HEK293 (cell line): ENCODE data around the gene LAMC3.

ENCODE experiments used
- CTCF ChIA-PET: fragments of 350-600 bp; formaldehyde crosslinking; extraction: SDS; loops from one replicate; lab custom pipeline; 2021; ENCODE audit warnings: antibody characterized with exemption; lab: Yijun Ruan, JAX
- POLR2A ChIA-PET: fragments of 300-600 bp; formaldehyde crosslinking; extraction: SDS; loops from one replicate; lab custom pipeline; 2020; ENCODE audit warnings: antibody characterized with exemption, inconsistent platforms; lab: Yijun Ruan, JAX
- H3K27ac ChIP-seq: fragments of 200-500 bp; sonication (Bioruptor generic); 2 replicates; pipeline ENCODE4 v1.5.1; 2014; ENCODE audit warnings: low read depth, low read length, control low read depth, inconsistent platforms; ENCODE audit errors: extremely low read depth
- H3K36me3 ChIP-seq, 2 experiments: fragments of 200-500 bp in 1 of 2; sonication (Bioruptor generic) in 1 of 2; 1 replicate in 1 of 2; 2 replicates in 1 of 2; pipeline ENCODE4 v1.5.1; 2014 to 2017; ENCODE audit warnings: inconsistent platforms in 2 of 2, low read length in 2 of 2; ENCODE audit not compliant: control insufficient read depth in 2 of 2, insufficient read depth in 1 of 2
- H3K4me1 ChIP-seq: fragments of 200-500 bp; sonication (Bioruptor generic); 2 replicates; pipeline ENCODE4 v1.5.1; 2014; ENCODE audit warnings: mild to moderate bottlenecking, low read length, inconsistent platforms; ENCODE audit not compliant: control insufficient read depth, insufficient read depth
- H3K4me3 ChIP-seq: 2 replicates; pipeline ENCODE4 v1.5.1; 2011; ENCODE audit warnings: low read depth, mild to moderate bottlenecking, control low read depth, low read length, moderate library complexity
- H3K9me3 ChIP-seq: fragments of 200-500 bp; sonication (Bioruptor generic); 2 replicates; pipeline ENCODE4 v1.5.1; 2014; ENCODE audit warnings: low read depth, low read length, inconsistent platforms; ENCODE audit not compliant: control insufficient read depth, insufficient read depth
- BCL6B ChIP-seq: fragments of 450-650 bp; formaldehyde crosslinking; IDR thresholded peaks from 2 replicates; pipeline ENCODE4 v1.5.1; 2017; ENCODE audit warnings: missing biosample characterization, missing genetic modification characterization
- GLIS1 ChIP-seq: fragments of 450-650 bp; formaldehyde crosslinking; IDR thresholded peaks from 2 replicates; pipeline ENCODE4 v1.5.1; 2016; ENCODE audit warnings: missing biosample characterization, missing genetic modification characterization
- KLF9 ChIP-seq: fragments of 450-650 bp; formaldehyde crosslinking; IDR thresholded peaks from 2 replicates; pipeline ENCODE4 v1.5.1; 2016; ENCODE audit warnings: missing biosample characterization, missing genetic modification characterization, low read depth
- MYNN ChIP-seq: fragments of 450-650 bp; formaldehyde crosslinking; IDR thresholded peaks from 2 replicates; pipeline ENCODE4 v1.5.1; 2016; ENCODE audit warnings: missing biosample characterization, missing genetic modification characterization, borderline replicate concordance
- SCRT2 ChIP-seq: fragments of 450-650 bp; formaldehyde crosslinking; IDR thresholded peaks from 2 replicates; pipeline ENCODE4 v1.5.1; 2016; ENCODE audit warnings: missing biosample characterization, missing genetic modification characterization
- SETDB1 ChIP-seq: IDR thresholded peaks from one replicate; pipeline ENCODE4 v1.6.1; 2017; ENCODE audit warnings: mild to moderate bottlenecking, low read length, moderate library complexity, mixed read lengths; ENCODE audit not compliant: insufficient read length
- SP7 ChIP-seq: fragments of 450-650 bp; formaldehyde crosslinking; IDR thresholded peaks from 2 replicates; pipeline ENCODE4 v1.5.1; 2016; ENCODE audit warnings: missing biosample characterization, missing genetic modification characterization
- YY2 ChIP-seq: fragments of 450-650 bp; formaldehyde crosslinking; IDR thresholded peaks from 2 replicates; pipeline ENCODE4 v1.5.1; 2016; ENCODE audit warnings: missing biosample characterization, missing genetic modification characterization
- ZBTB21 ChIP-seq: fragments of 450-650 bp; formaldehyde crosslinking; IDR thresholded peaks from 2 replicates; pipeline ENCODE4 v1.5.1; 2017; ENCODE audit warnings: missing biosample characterization, missing genetic modification characterization
- ZBTB7A ChIP-seq: fragments of 450-650 bp; formaldehyde crosslinking; IDR thresholded peaks from 2 replicates; pipeline ENCODE4 v1.5.1; 2016; ENCODE audit warnings: low read depth, missing biosample characterization, missing genetic modification characterization
- ZFHX2 ChIP-seq: fragments of 450-650 bp; formaldehyde crosslinking; conservative IDR thresholded peaks from 2 replicates; pipeline ENCODE4 v1.5.1; 2016; ENCODE audit warnings: missing biosample characterization, missing genetic modification characterization
- ZNF132 ChIP-seq: fragments of 450-650 bp; formaldehyde crosslinking; IDR thresholded peaks from 2 replicates; pipeline ENCODE4 v1.5.1; 2017; ENCODE audit warnings: missing biosample characterization, missing genetic modification characterization, borderline replicate concordance
- ZNF174 ChIP-seq: fragments of 450-650 bp; formaldehyde crosslinking; IDR thresholded peaks from 2 replicates; pipeline ENCODE4 v1.5.0; 2017; ENCODE audit warnings: missing biosample characterization, mild to moderate bottlenecking, missing genetic modification characterization
- ZNF19 ChIP-seq: fragments of 450-650 bp; formaldehyde crosslinking; IDR thresholded peaks from 2 replicates; pipeline ENCODE4; 2016; ENCODE audit warnings: missing biosample characterization, missing genetic modification characterization, low read depth
- ZNF223 ChIP-seq: fragments of 450-650 bp; formaldehyde crosslinking; IDR thresholded peaks from 2 replicates; pipeline ENCODE4 v1.5.1; 2016; ENCODE audit warnings: missing biosample characterization, missing genetic modification characterization
- ZNF24 ChIP-seq: fragments of 450-650 bp; formaldehyde crosslinking; IDR thresholded peaks from 2 replicates; pipeline ENCODE4 v1.5.1; 2016; ENCODE audit warnings: missing biosample characterization, missing genetic modification characterization
- ZNF280D ChIP-seq: fragments of 450-650 bp; formaldehyde crosslinking; IDR thresholded peaks from 2 replicates; pipeline ENCODE4 v1.5.1; 2016; ENCODE audit warnings: missing biosample characterization, missing genetic modification characterization
- ZNF311 ChIP-seq: fragments of 450-650 bp; formaldehyde crosslinking; IDR thresholded peaks from 2 replicates; pipeline ENCODE4 v1.5.1; 2017; ENCODE audit warnings: missing biosample characterization, missing genetic modification characterization, borderline replicate concordance
- ZNF37A ChIP-seq: fragments of 450-650 bp; IDR thresholded peaks from 2 replicates; pipeline ENCODE4 v1.5.1; 2018; ENCODE audit warnings: missing biosample characterization, missing genetic modification characterization
- ZNF423 ChIP-seq: fragments of 450-650 bp; formaldehyde crosslinking; IDR thresholded peaks from 2 replicates; pipeline ENCODE4 v1.5.1; 2016; ENCODE audit warnings: missing biosample characterization, missing genetic modification characterization
- ZNF449 ChIP-seq: fragments of 450-650 bp; formaldehyde crosslinking; IDR thresholded peaks from 2 replicates; pipeline ENCODE4 v1.5.1; 2017; ENCODE audit warnings: missing biosample characterization, mild to moderate bottlenecking, missing genetic modification characterization, moderate library complexity
- ZNF521 ChIP-seq: fragments of 450-650 bp; formaldehyde crosslinking; IDR thresholded peaks from 2 replicates; pipeline ENCODE4 v1.5.1; 2017; ENCODE audit warnings: missing biosample characterization, mild to moderate bottlenecking, missing genetic modification characterization
- ZNF558 ChIP-seq: fragments of 450-650 bp; formaldehyde crosslinking; IDR thresholded peaks from 2 replicates; pipeline ENCODE4 v1.5.1; 2016; ENCODE audit warnings: missing biosample characterization, missing genetic modification characterization
- ZNF610 ChIP-seq: fragments of 450-650 bp; formaldehyde crosslinking; IDR thresholded peaks from 2 replicates; pipeline ENCODE4 v1.5.1; 2016; ENCODE audit warnings: missing biosample characterization, missing genetic modification characterization, borderline replicate concordance
- ZNF623 ChIP-seq: fragments of 450-650 bp; formaldehyde crosslinking; IDR thresholded peaks from 2 replicates; pipeline ENCODE4 v1.5.1; 2016; ENCODE audit warnings: missing biosample characterization, missing genetic modification characterization
- ZNF670 ChIP-seq: fragments of 450-650 bp; formaldehyde crosslinking; IDR thresholded peaks from 2 replicates; pipeline ENCODE4 v1.5.1; 2016; ENCODE audit warnings: missing biosample characterization, missing genetic modification characterization, low read depth
- TF ChIP-seq, protein P1 (sequence below): fragments of 450-650 bp; formaldehyde crosslinking; IDR thresholded peaks from 2 replicates; pipeline ENCODE4; 2016; ENCODE audit warnings: missing biosample characterization, missing genetic modification characterization
- TF ChIP-seq, protein P2 (sequence below): fragments of 450-650 bp; formaldehyde crosslinking; IDR thresholded peaks from 2 replicates; pipeline ENCODE4 v1.5.1; 2017; ENCODE audit warnings: missing biosample characterization, missing genetic modification characterization

Gene LAMC3

GRCh38 chr9:131125288-131126058 lies 116.5 kb downstream of the LAMC3 start, which contains the start of gene NUP214:
NUP214 (plus strand) TSS chr9:131125586; CDS start chr9:131125705, 119 bp downstream.
- ChIA-PET POLR2A (interaction anchor here (0.6 to 3.2 kb wide), 24 partner anchors 8 to 1167 kb away, joined by 3 to 61 read pairs (median 4); partner anchors contain the start of gene AIF1L), CTCF (interaction anchor here (0.6 to 1.3 kb wide), 11 partner anchors 16 to 540 kb away, joined by 3 to 6 read pairs (median 4); no protein-coding TSS in a partner anchor)
- peak within 1 kb of the TSS; percentile 28 for H3K27ac ChIP-seq
- H3K4me3 ChIP-seq = peak within 1 kb of the TSS; percentile 84
- H3K36me3 ChIP-seq = peaks cover 0 to 45% of the 10 kb centered on the region in 2 experiments; a peak in 1 of 3 replicates
- H3K4me1 ChIP-seq = no peaks in the 10 kb centered on the region
- H3K9me3 ChIP-seq = no peaks in the 10 kb centered on the region
- TF ChIP-seq BCL6B (no peak), ZNF670 (tag by site-specific recombination) (no peak), ZNF19 (tag by site-specific recombination) (no peak), ZNF423 (tag by site-specific recombination) (0 out of 2 replicates have a peak, but pooled peaks have one; percentile 29), ZNF311 (tag by site-specific recombination) (no peak), ZNF449 (tag by site-specific recombination) (no peak), ZNF610 (tag by site-specific recombination) (peak; percentile 96), ZNF37A (no peak), ZBTB7A (tag by site-specific recombination) (0 out of 2 replicates have a peak, but pooled peaks have one; percentile 51), MYNN (tag by site-specific recombination) (no peak), ZNF24 (peak; percentile 59), ZNF174 (tag by site-specific recombination) (no peak), ZNF223 (tag by site-specific recombination) (no peak), SETDB1 (no peak), SP7 (tag by site-specific recombination) (peak; percentile 81), ZNF280D (tag by site-specific recombination) (0 out of 2 replicates have a peak, but pooled peaks have one; percentile 21), YY2 (tag by site-specific recombination) (peak; percentile 77), KLF9 (tag by site-specific recombination) (peak; percentile 25; the same call in 1 of the 2 replicates), ZFHX2 (tag by site-specific recombination) (peak; percentile 97), ZNF521 (tag by site-specific recombination) (no peak), ZNF623 (tag by site-specific recombination) (no peak), GLIS1 (peak; percentile 74), SCRT2 (tag by site-specific recombination) (no peak), ZBTB21 (tag by site-specific recombination) (peak; percentile 98), ZNF132 (tag by site-specific recombination) (no peak), ZNF558 (tag by site-specific recombination) (no peak)
- TF ChIP-seq, protein P1, sequence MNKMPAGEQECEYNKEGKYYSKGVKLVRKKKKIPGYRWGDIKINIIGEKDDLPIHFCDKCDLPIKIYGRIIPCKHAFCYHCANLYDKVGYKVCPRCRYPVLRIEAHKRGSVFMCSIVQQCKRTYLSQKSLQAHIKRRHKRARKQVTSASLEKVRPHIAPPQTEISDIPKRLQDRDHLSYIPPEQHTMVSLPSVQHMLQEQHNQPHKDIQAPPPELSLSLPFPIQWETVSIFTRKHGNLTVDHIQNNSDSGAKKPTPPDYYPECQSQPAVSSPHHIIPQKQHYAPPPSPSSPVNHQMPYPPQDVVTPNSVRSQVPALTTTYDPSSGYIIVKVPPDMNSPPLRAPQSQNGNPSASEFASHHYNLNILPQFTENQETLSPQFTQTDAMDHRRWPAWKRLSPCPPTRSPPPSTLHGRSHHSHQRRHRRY (tag by site-specific recombination) = peak; percentile 66; the same call in 1 of the 2 replicates
- TF ChIP-seq, protein P2, sequence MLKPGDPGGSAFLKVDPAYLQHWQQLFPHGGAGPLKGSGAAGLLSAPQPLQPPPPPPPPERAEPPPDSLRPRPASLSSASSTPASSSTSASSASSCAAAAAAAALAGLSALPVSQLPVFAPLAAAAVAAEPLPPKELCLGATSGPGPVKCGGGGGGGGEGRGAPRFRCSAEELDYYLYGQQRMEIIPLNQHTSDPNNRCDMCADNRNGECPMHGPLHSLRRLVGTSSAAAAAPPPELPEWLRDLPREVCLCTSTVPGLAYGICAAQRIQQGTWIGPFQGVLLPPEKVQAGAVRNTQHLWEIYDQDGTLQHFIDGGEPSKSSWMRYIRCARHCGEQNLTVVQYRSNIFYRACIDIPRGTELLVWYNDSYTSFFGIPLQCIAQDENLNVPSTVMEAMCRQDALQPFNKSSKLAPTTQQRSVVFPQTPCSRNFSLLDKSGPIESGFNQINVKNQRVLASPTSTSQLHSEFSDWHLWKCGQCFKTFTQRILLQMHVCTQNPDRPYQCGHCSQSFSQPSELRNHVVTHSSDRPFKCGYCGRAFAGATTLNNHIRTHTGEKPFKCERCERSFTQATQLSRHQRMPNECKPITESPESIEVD (tag by site-specific recombination) = no peak
